ENCODE measurements around the gene CD34. TPM values are rescaled to one million over a fixed set of nuclear protein-coding genes. Genes with fewer than 3 reads are reported as not detected.

CD34 gene, protein sequence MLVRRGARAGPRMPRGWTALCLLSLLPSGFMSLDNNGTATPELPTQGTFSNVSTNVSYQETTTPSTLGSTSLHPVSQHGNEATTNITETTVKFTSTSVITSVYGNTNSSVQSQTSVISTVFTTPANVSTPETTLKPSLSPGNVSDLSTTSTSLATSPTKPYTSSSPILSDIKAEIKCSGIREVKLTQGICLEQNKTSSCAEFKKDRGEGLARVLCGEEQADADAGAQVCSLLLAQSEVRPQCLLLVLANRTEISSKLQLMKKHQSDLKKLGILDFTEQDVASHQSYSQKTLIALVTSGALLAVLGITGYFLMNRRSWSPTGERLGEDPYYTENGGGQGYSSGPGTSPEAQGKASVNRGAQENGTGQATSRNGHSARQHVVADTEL
- 42.1 and 42.3 TPM in 2 replicates for total RNA-seq

DNA sequence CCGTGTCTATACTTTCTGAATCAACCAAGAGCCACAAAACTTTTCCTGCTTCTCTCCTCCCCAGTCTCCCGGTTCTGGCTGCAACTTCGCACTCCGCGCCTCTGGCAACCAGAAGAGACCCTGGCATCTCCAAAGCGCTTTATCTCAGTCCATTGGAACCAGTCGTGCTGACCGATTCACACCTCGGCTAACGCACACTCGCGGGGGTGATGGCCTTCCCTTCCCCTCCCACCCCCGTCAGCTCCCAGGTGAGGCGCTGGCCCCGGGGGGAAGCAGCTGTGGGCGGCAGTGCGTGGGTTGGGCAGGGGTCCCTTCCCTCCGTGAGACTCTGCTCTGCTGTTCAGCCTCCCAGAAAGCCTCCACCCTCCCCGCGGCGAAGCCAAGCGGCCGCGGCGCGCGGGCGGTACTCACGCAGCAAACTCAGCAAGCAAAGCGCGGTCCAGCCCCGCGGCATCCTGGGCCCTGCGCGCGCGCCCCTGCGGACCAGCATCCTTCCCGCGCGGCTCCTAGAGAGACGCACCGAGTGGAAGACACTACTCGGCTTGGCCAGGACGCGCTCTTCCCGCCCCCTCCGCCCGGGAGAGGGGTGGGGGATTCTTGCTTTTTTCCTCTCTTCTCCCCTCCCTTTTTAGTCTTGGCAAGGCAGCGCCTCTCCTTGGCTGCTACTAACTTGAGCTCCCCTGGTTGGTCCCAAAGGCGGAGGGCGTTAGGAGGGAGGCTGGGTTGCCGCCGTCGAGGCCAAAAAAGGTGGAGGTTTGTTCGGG, at the start of gene CD34:
CD34 (minus strand) TSS at position 535 of the 764 bp plus-strand sequence; CDS start at position 490, 45 bp downstream.

Other genes with a start within 250 kb of the CD34 start
- gene CD46, start 159.1 kb downstream of the CD34 start, total RNA-seq: 162 and 168 TPM in 2 replicates